ENCODE measurements around the gene THEM4.
"Not testable (repeated sequence)": the region's sequence is repeated elsewhere in the genome, so short reads cannot be mapped to it uniquely, and the experiment has no call there.

The THEM4 gene

GRCh38 chr1:151859891-151860293 lies 49.4 kb downstream of the THEM4 start:
- DNase-seq (ENCODE audit: low read depth, low spot score) = no peak

GRCh38 chr1:151858886-151859665 lies 50.2 kb downstream of the THEM4 start:
- DNase-seq (ENCODE audit: low read depth, low spot score) = no peak

GRCh38 chr1:151858030-151858746 lies 51.1 kb downstream of the THEM4 start:
- no peak for DNase-seq (ENCODE audit: low read depth, low spot score)

- no peak for DNase-seq (ENCODE audit: low read depth, low spot score)
Observed at GRCh38 chr1:151855933-151856332, 53.4 kb downstream of the THEM4 start.

- not testable (repeated sequence) for DNase-seq (ENCODE audit: low read depth, low spot score)
Observed at GRCh38 chr1:151855516-151855915, 53.8 kb downstream of the THEM4 start.

- no peak for DNase-seq (ENCODE audit: low read depth, low spot score)
Observed at GRCh38 chr1:151854658-151855057, 54.7 kb downstream of the THEM4 start.

GRCh38 chr1:151853411-151853943 lies 55.8 kb downstream of the THEM4 start, which contains the start of gene THEM5:
TSS of gene THEM5 (minus strand) at chr1:151853712. CDS start at chr1:151853565, 147 bp downstream.
- no peak for DNase-seq (ENCODE audit: low read depth, low spot score)

- DNase-seq (ENCODE audit: low read depth, low spot score) = no peak
Observed at GRCh38 chr1:151852733-151853132, 56.6 kb downstream of the THEM4 start.

GRCh38 chr1:151851886-151852285 lies 57.4 kb downstream of the THEM4 start:
- no peak for DNase-seq (ENCODE audit: low read depth, low spot score)

- no peak for DNase-seq (ENCODE audit: low read depth, low spot score)
Observed at GRCh38 chr1:151849871-151850270, 59.4 kb downstream of the THEM4 start.

GRCh38 chr1:151849126-151849525 lies 60.2 kb downstream of the THEM4 start:
- DNase-seq (ENCODE audit: low read depth, low spot score) = no peak

GRCh38 chr1:151847867-151848596 lies 61.3 kb downstream of the THEM4 start:
- no peak for DNase-seq (ENCODE audit: low read depth, low spot score)

GRCh38 chr1:151846686-151847237 lies 62.5 kb downstream of the THEM4 start:
- no peak for DNase-seq (ENCODE audit: low read depth, low spot score)

GRCh38 chr1:151846062-151846568 lies 63.2 kb downstream of the THEM4 start:
- DNase-seq (ENCODE audit: low read depth, low spot score) = no peak

GRCh38 chr1:151843398-151843797 lies 65.9 kb downstream of the THEM4 start:
- DNase-seq (ENCODE audit: low read depth, low spot score) = no peak

- DNase-seq (ENCODE audit: low read depth, low spot score) = peak; percentile 12
Observed at GRCh38 chr1:151841141-151841540, 68.2 kb downstream of the THEM4 start.

- DNase-seq (ENCODE audit: low read depth, low spot score) = no peak
Observed at GRCh38 chr1:151840421-151840820, 68.9 kb downstream of the THEM4 start.

GRCh38 chr1:151839457-151840403 lies 69.6 kb downstream of the THEM4 start, which contains the start of gene C2CD4D:
TSS of gene C2CD4D (minus strand) at chr1:151839820. CDS start at chr1:151838989, 831 bp downstream.
- DNase-seq (ENCODE audit: low read depth, low spot score) = no peak

GRCh38 chr1:151839082-151839412 lies 70.3 kb downstream of the THEM4 start:
- DNase-seq (ENCODE audit: low read depth, low spot score) = no peak

Measured in brain pericyte (primary cell).